Mammary epithelial cell (primary cell): Measurements from ENCODE around the gene MRPL45.

ENCODE experiments used
- CTCF ChIP-seq, 2 donors: IDR thresholded peaks in 1 of 2; conservative IDR thresholded peaks in 1 of 2; 2 replicates each; pipeline ENCODE4 v1.5.1; 2011 to 2012; ENCODE audit warnings: inconsistent platforms in 2 of 2, low read length in 2 of 2, mild to moderate bottlenecking in 2 of 2, control low read depth in 1 of 2, low read depth in 1 of 2; ENCODE audit not compliant: insufficient read depth in 1 of 2; ENCODE audit errors: extremely low read depth in 1 of 2
- EZH2 ChIP-seq: IDR thresholded peaks from 2 replicates; pipeline ENCODE4 v1.6.1; 2012; ENCODE audit warnings: low read length, inconsistent platforms, borderline replicate concordance

DNA sequence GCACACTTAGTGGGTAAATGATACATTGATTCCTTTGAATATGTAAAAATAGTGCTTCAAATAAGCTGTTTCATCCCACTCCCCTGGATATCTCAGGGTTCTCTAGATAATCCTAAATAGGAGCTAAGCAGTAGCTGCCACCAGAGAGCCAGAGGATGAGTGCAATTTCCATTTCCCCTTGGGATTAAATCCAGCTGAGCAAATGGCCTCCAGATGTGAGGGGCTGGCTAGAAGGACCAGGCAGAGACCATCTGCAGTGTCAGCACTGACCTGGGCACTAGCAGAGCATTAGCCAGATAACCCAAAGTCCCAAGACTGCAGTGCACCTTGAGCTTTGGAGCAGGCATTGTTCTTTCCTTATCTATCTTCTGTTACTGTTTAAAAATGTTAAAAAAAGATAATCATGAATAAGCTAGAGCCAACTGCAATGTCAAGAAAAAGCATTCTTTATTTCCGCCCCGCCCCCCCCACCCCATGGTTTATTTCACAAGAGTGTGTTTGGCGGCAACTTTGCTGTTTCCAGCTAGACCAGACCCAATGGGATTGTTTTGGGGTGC is 27.3 kb downstream of the MRPL45 start:
- TF ChIP-seq CTCF (conservative IDR thresholded peaks at IDR 0.05 in 1 of 2, IDR thresholded peaks at IDR 0.05 in 1 of 2; ENCODE audit: extremely low read depth in 1 of 2, insufficient read depth in 1 of 2, low read depth in 1 of 2, low read length in 2 of 2) (no peak), EZH2 (no peak)
